Measurements from ENCODE around the gene TM2D1.
A peak's percentile ranks its signal among the peaks of the same experiment; 100 is the strongest.

TM2D1 gene

GRCh38 chr1:61724813-61725694 lies at the start of gene TM2D1:
TM2D1 (minus strand) TSS chr1:61725141; CDS start chr1:61725120, 21 bp downstream.
- no peaks in the 10 kb centered on the region for H3K27me3 ChIP-seq (ENCODE audit: control insufficient read depth in 1 of 2, insufficient read depth in 2 of 2, low read length in 2 of 2)
- no peaks in the 10 kb centered on the region for H3K36me3 ChIP-seq (ENCODE audit: insufficient read depth, low read length)
- peaks cover 12% of the 10 kb centered on the region for H3K4me1 ChIP-seq (ENCODE audit: insufficient read depth, low read length)
- peak within 1 kb of the TSS; percentile 98 for H3K27ac ChIP-seq (ENCODE audit: low read depth, low read length)
- peak within 1 kb of the TSS; percentile 95 for H3K9ac ChIP-seq (ENCODE audit: low read length)
- no peaks in the 10 kb centered on the region for H3K9me3 ChIP-seq (ENCODE audit: low read length)
- peak within 1 kb of the TSS; percentile 98 for H3K4me3 ChIP-seq (ENCODE audit: low read depth in 1 of 2, low read length in 2 of 2)

GRCh38 chr1:61770131-61770530 lies 45.2 kb upstream of the TM2D1 start:
- Histone ChIP-seq H3K36me3 (ENCODE audit: insufficient read depth, low read length) (no peaks in the 10 kb centered on the region), H3K27ac (ENCODE audit: low read depth, low read length) (no peak overlapping the region), H3K9ac (ENCODE audit: low read length) (no peak overlapping the region), H3K9me3 (ENCODE audit: low read length) (no peaks in the 10 kb centered on the region), H3K27me3 (ENCODE audit: control insufficient read depth in 1 of 2, insufficient read depth in 2 of 2, low read length in 2 of 2) (no peaks in the 10 kb centered on the region), H3K4me1 (ENCODE audit: insufficient read depth, low read length) (no peaks in the 10 kb centered on the region), H3K4me3 (ENCODE audit: low read depth in 1 of 2, low read length in 2 of 2) (no peak overlapping the region)

- H3K27me3 ChIP-seq (ENCODE audit: control insufficient read depth in 1 of 2, insufficient read depth in 2 of 2, low read length in 2 of 2), result no peaks in the 10 kb centered on the region
- no peak overlapping the region for H3K9ac ChIP-seq (ENCODE audit: low read length)
- no peaks in the 10 kb centered on the region for H3K9me3 ChIP-seq (ENCODE audit: low read length)
- H3K4me1 ChIP-seq (ENCODE audit: insufficient read depth, low read length), result no peaks in the 10 kb centered on the region
- H3K36me3 ChIP-seq (ENCODE audit: insufficient read depth, low read length), result no peaks in the 10 kb centered on the region
- no peak overlapping the region for H3K27ac ChIP-seq (ENCODE audit: low read depth, low read length)
- no peak overlapping the region for H3K4me3 ChIP-seq (ENCODE audit: low read depth in 1 of 2, low read length in 2 of 2)
Observed at GRCh38 chr1:61757950-61758349, 33.0 kb upstream of the TM2D1 start.

- Histone ChIP-seq H3K9ac (ENCODE audit: low read length) (no peak overlapping the region), H3K4me3 (ENCODE audit: low read depth in 1 of 2, low read length in 2 of 2) (no peak overlapping the region), H3K4me1 (ENCODE audit: insufficient read depth, low read length) (no peaks in the 10 kb centered on the region), H3K9me3 (ENCODE audit: low read length) (no peaks in the 10 kb centered on the region), H3K27me3 (ENCODE audit: control insufficient read depth in 1 of 2, insufficient read depth in 2 of 2, low read length in 2 of 2) (no peaks in the 10 kb centered on the region), H3K36me3 (ENCODE audit: insufficient read depth, low read length) (no peaks in the 10 kb centered on the region), H3K27ac (ENCODE audit: low read depth, low read length) (no peak overlapping the region)
Observed at GRCh38 chr1:61756773-61757172, 31.8 kb upstream of the TM2D1 start.

- no peaks in the 10 kb centered on the region for H3K27me3 ChIP-seq (ENCODE audit: control insufficient read depth in 1 of 2, insufficient read depth in 2 of 2, low read length in 2 of 2)
- H3K27ac ChIP-seq (ENCODE audit: low read depth, low read length), result no peak overlapping the region
- no peak overlapping the region for H3K4me3 ChIP-seq (ENCODE audit: low read depth in 1 of 2, low read length in 2 of 2)
- H3K9me3 ChIP-seq (ENCODE audit: low read length), result no peaks in the 10 kb centered on the region
- H3K4me1 ChIP-seq (ENCODE audit: insufficient read depth, low read length), result no peaks in the 10 kb centered on the region
- no peaks in the 10 kb centered on the region for H3K36me3 ChIP-seq (ENCODE audit: insufficient read depth, low read length)
- H3K9ac ChIP-seq (ENCODE audit: low read length), result no peak overlapping the region
Observed at GRCh38 chr1:61754545-61754944, 29.6 kb upstream of the TM2D1 start.

- Histone ChIP-seq H3K27ac (ENCODE audit: low read depth, low read length) (no peak overlapping the region), H3K4me1 (ENCODE audit: insufficient read depth, low read length) (no peaks in the 10 kb centered on the region), H3K27me3 (ENCODE audit: control insufficient read depth in 1 of 2, insufficient read depth in 2 of 2, low read length in 2 of 2) (no peaks in the 10 kb centered on the region), H3K4me3 (ENCODE audit: low read depth in 1 of 2, low read length in 2 of 2) (no peak overlapping the region), H3K9ac (ENCODE audit: low read length) (no peak overlapping the region), H3K9me3 (ENCODE audit: low read length) (no peaks in the 10 kb centered on the region), H3K36me3 (ENCODE audit: insufficient read depth, low read length) (no peaks in the 10 kb centered on the region)
Observed at GRCh38 chr1:61753998-61754508, 29.1 kb upstream of the TM2D1 start.

GRCh38 chr1:61752921-61753389 lies 28.0 kb upstream of the TM2D1 start:
- Histone ChIP-seq H3K4me1 (ENCODE audit: insufficient read depth, low read length) (no peaks in the 10 kb centered on the region), H3K4me3 (ENCODE audit: low read depth in 1 of 2, low read length in 2 of 2) (no peak overlapping the region), H3K27ac (ENCODE audit: low read depth, low read length) (no peak overlapping the region), H3K36me3 (ENCODE audit: insufficient read depth, low read length) (no peaks in the 10 kb centered on the region), H3K9ac (ENCODE audit: low read length) (no peak overlapping the region), H3K27me3 (ENCODE audit: control insufficient read depth in 1 of 2, insufficient read depth in 2 of 2, low read length in 2 of 2) (no peaks in the 10 kb centered on the region), H3K9me3 (ENCODE audit: low read length) (no peaks in the 10 kb centered on the region)

GRCh38 chr1:61749574-61749973 lies 24.6 kb upstream of the TM2D1 start:
- no peaks in the 10 kb centered on the region for H3K27me3 ChIP-seq (ENCODE audit: control insufficient read depth in 1 of 2, insufficient read depth in 2 of 2, low read length in 2 of 2)
- no peak overlapping the region for H3K27ac ChIP-seq (ENCODE audit: low read depth, low read length)
- H3K4me1 ChIP-seq (ENCODE audit: insufficient read depth, low read length), result peaks cover 10% of the 10 kb centered on the region
- no peak overlapping the region for H3K4me3 ChIP-seq (ENCODE audit: low read depth in 1 of 2, low read length in 2 of 2)
- no peaks in the 10 kb centered on the region for H3K36me3 ChIP-seq (ENCODE audit: insufficient read depth, low read length)
- H3K9me3 ChIP-seq (ENCODE audit: low read length), result no peaks in the 10 kb centered on the region
- H3K9ac ChIP-seq (ENCODE audit: low read length), result no peak overlapping the region

GRCh38 chr1:61748566-61748965 lies 23.6 kb upstream of the TM2D1 start:
- Histone ChIP-seq H3K4me1 (ENCODE audit: insufficient read depth, low read length) (peaks cover 13% of the 10 kb centered on the region), H3K27ac (ENCODE audit: low read depth, low read length) (no peak overlapping the region), H3K9me3 (ENCODE audit: low read length) (no peaks in the 10 kb centered on the region), H3K9ac (ENCODE audit: low read length) (no peak overlapping the region), H3K4me3 (ENCODE audit: low read depth in 1 of 2, low read length in 2 of 2) (no peak overlapping the region), H3K27me3 (ENCODE audit: control insufficient read depth in 1 of 2, insufficient read depth in 2 of 2, low read length in 2 of 2) (no peaks in the 10 kb centered on the region), H3K36me3 (ENCODE audit: insufficient read depth, low read length) (no peaks in the 10 kb centered on the region)

GRCh38 chr1:61746813-61747212 lies 21.9 kb upstream of the TM2D1 start:
- H3K27me3 ChIP-seq (ENCODE audit: control insufficient read depth in 1 of 2, insufficient read depth in 2 of 2, low read length in 2 of 2), result no peaks in the 10 kb centered on the region
- H3K4me3 ChIP-seq (ENCODE audit: low read depth in 1 of 2, low read length in 2 of 2), result no peak overlapping the region
- H3K4me1 ChIP-seq (ENCODE audit: insufficient read depth, low read length), result peaks cover 20% of the 10 kb centered on the region
- H3K9ac ChIP-seq (ENCODE audit: low read length), result no peak overlapping the region
- H3K27ac ChIP-seq (ENCODE audit: low read depth, low read length), result no peak overlapping the region
- H3K9me3 ChIP-seq (ENCODE audit: low read length), result no peaks in the 10 kb centered on the region
- no peaks in the 10 kb centered on the region for H3K36me3 ChIP-seq (ENCODE audit: insufficient read depth, low read length)

GRCh38 chr1:61743716-61744580 lies 19.0 kb upstream of the TM2D1 start:
- H3K4me1 ChIP-seq (ENCODE audit: insufficient read depth, low read length), result peaks cover 25% of the 10 kb centered on the region
- no peaks in the 10 kb centered on the region for H3K36me3 ChIP-seq (ENCODE audit: insufficient read depth, low read length)
- H3K27ac ChIP-seq (ENCODE audit: low read depth, low read length), result peak overlapping the region; percentile 84
- H3K27me3 ChIP-seq (ENCODE audit: control insufficient read depth in 1 of 2, insufficient read depth in 2 of 2, low read length in 2 of 2), result no peaks in the 10 kb centered on the region
- H3K9ac ChIP-seq (ENCODE audit: low read length), result peak overlapping the region; percentile 90
- H3K9me3 ChIP-seq (ENCODE audit: low read length), result no peaks in the 10 kb centered on the region
- H3K4me3 ChIP-seq (ENCODE audit: low read depth in 1 of 2, low read length in 2 of 2), result peak overlapping the region; percentile 83 to 91

Data from muscle layer of colon (tissue), 2 donors.